ENCODE results near the gene PAK4. TPM values are rescaled to one million over a fixed set of nuclear protein-coding genes. Genes with fewer than 3 reads are reported as not detected.

The PAK4 gene
- total and polyA plus RNA-seq, 9 of the 15 experiments (the other 6 are each of a cell fraction or from before 2014, with no cell fraction given), result 0.21 to 33.5 (median 5.8) TPM

GRCh38 chr19:39132344-39132969, 6.9 kb downstream of the PAK4 start (continued):
- no peak for TF ChIP-seq FOXP4 (CRISPR knock-in tag; IDR thresholded peaks at IDR 0.05; ENCODE audit: borderline replicate concordance)
- TF ChIP-seq STAT5A (IDR thresholded peaks at IDR 0.05; ENCODE audit: borderline replicate concordance, low read length), result no peak

- peak overlapping the region; percentile 54 for H3K4me2 ChIP-seq (ENCODE audit: insufficient read depth, low read length)
- DNase-seq (ENCODE audit: extremely low read depth in 1 of 4, low spot score in 3 of 4), result peak in 2 of 4 experiments; percentile 46 to 48
- H3K4me3 ChIP-seq, result peak overlapping the region; percentile 2; the same call in 1 of the 2 replicates
- no peaks in the 10 kb centered on the region for H3K27me3 ChIP-seq (ENCODE audit: control insufficient read depth in 2 of 2, insufficient read depth in 2 of 2, low read length in 2 of 2)
- peak overlapping the region; percentile 59; the same call in 1 of the 3 replicates for H3K27ac ChIP-seq (ENCODE audit: extremely low read depth, low read depth, low read length)
- peaks cover 48% of the 10 kb centered on the region for H4K20me1 ChIP-seq (replicated peaks; ENCODE audit: control insufficient read depth, insufficient read depth, low read length)
- H3K4me1 ChIP-seq (replicated peaks in 1 of 2; ENCODE audit: control insufficient read depth in 2 of 2, insufficient read depth in 2 of 2, low read length in 2 of 2), result peaks cover 21 to 51% of the 10 kb centered on the region in 2 experiments
- H3K79me2 ChIP-seq (ENCODE audit: control insufficient read depth, insufficient read depth, low read length), result peaks cover 86% of the 10 kb centered on the region
- peaks cover 6% of the 10 kb centered on the region for H3K9me1 ChIP-seq (ENCODE audit: control insufficient read depth, insufficient read depth, low read length)
- peak overlapping the region in 1 of 2 experiments; percentile 87; a peak in 2 of 4 replicates for H3K9ac ChIP-seq (ENCODE audit: insufficient read depth in 1 of 2, low read depth in 2 of 2, low read length in 2 of 2)
- no TSS peak for BruUV-seq (replicated peaks)
- no peaks in the 10 kb centered on the region for H3K9me3 ChIP-seq (replicated peaks; ENCODE audit: control insufficient read depth, insufficient read depth, low read depth, low read length)
- 0 out of 3 replicates have a peak, but pooled peaks cover 2% of the 10 kb centered on the region for H3K36me3 ChIP-seq (ENCODE audit: control insufficient read depth, insufficient read depth, low read length)
- POLR2A ChIA-PET, result interaction anchor here (1.1 to 1.6 kb wide), 3 partner anchors 18 to 62 kb away, joined by 3 to 7 read pairs (median 6); no protein-coding TSS in a partner anchor
- intact Hi-C loops (cut with micrococcal nuclease) (no loop called here), in situ Hi-C loops (cut with MboI) (no loop called here)
- WGBS (ENCODE audit: insufficient coverage, low coverage, missing lambda C conversion rate), result 14% methylated on average over 16 of the region's 23 CpGs
- CTCF ChIA-PET (ENCODE audit: low intra/inter-chr PET ratio), result no interaction called here
- no peak overlapping the region for H2AFZ ChIP-seq (ENCODE audit: low read depth, low read length)
- FAIRE-seq, result peak; percentile 79
- ATAC-seq, result peak; percentile 61
- TF ChIP-seq HNRNPLL (IDR thresholded peaks at IDR 0.05; ENCODE audit: low read depth, low read length, poor library complexity, severe bottlenecking) (no peak), EGR1 (conservative IDR thresholded peaks at IDR 0.05) (peak; percentile 43; the same call in 1 of the 2 replicates), XRCC3 (IDR thresholded peaks at IDR 0.05) (no peak), CXXC5 (CRISPR knock-in tag; IDR thresholded peaks at IDR 0.05) (peak; percentile 53), ZNF76 (CRISPR knock-in tag; IDR thresholded peaks at IDR 0.05; ENCODE audit: borderline replicate concordance) (no peak), ZNF511 (CRISPR knock-in tag; IDR thresholded peaks at IDR 0.05) (peak; percentile 54; the same call in 1 of the 2 replicates), ELF1 (tag; IDR thresholded peaks at IDR 0.05) (peak; percentile 26; the same call in 1 of the 2 replicates), NRF1 (conservative IDR thresholded peaks at IDR 0.05 in 1 of 2, IDR thresholded peaks at IDR 0.05 in 1 of 2) (peak; percentile 9 to 28; a peak in 1 of 4 replicates), ZNF217 (CRISPR knock-in tag; IDR thresholded peaks at IDR 0.05) (no peak), THRAP3 (IDR thresholded peaks at IDR 0.05; ENCODE audit: borderline replicate concordance) (no peak), GMEB1 (CRISPR knock-in tag; IDR thresholded peaks at IDR 0.05) (no peak), MAZ (CRISPR knock-in tag; conservative IDR thresholded peaks at IDR 0.05 in 1 of 2, IDR thresholded peaks at IDR 0.05 in 1 of 2) (peak in 1 of 2 experiments; percentile 46; a peak in 1 of 4 replicates)
Measured at GRCh38 chr19:39133431-39134270, 8.1 kb downstream of the PAK4 start.
